GM12878 (cell line): ENCODE results near the gene KYAT1. TPM values are rescaled to one million over a fixed set of nuclear protein-coding genes. Genes with fewer than 3 reads are reported as not detected.

Experiments
- ATAC-seq: fragments of 200-7000 bp; cut with Tn5 transposase; 3 replicates; pipeline ENCODE4 v1.9.1; 2020; ENCODE audit warnings: mild to moderate bottlenecking, moderate library complexity
- BruUV-seq: library from RNA; stranded (reverse); fragments of 400-500 nt; replicated peaks from 2 replicates; lab custom pipeline; 2021; lab: Mats Ljungman, UMichigan
- CTCF ChIA-PET: fragments of 300-600 bp; sonication (Branson Sonifier 250); formaldehyde crosslinking; extraction: SDS; loops from one replicate; lab custom pipeline; 2021; ENCODE audit warnings: inconsistent platforms; lab: Yijun Ruan, JAX
- POLR2A ChIA-PET: fragments of 350-600 bp; formaldehyde crosslinking; extraction: SDS; loops from one replicate; lab custom pipeline; 2021; ENCODE audit warnings: inconsistent platforms; lab: Charles Lee
- RAD21 ChIA-PET: fragments of 300-600 bp; sonication (Branson Sonifier 250); formaldehyde crosslinking; loops from one replicate; lab custom pipeline; 2023; ENCODE audit warnings: antibody characterized with exemption; ENCODE audit not compliant: unreplicated experiment; lab: Charles Lee
- SMC1A ChIA-PET: fragments of 300-600 bp; sonication (Branson Sonifier 250); formaldehyde crosslinking; loops from one replicate; lab custom pipeline; 2023; ENCODE audit not compliant: unreplicated experiment, uncharacterized antibody; lab: Charles Lee
- DNase-seq: peaks from one replicate; pipeline ENCODE4 v3.0.0-alpha.2; 2011; ENCODE audit warnings: low read depth, low spot score
- FAIRE-seq: peaks from 3 replicates; lab custom pipeline; 2011; peaks lifted over from hg19 to GRCh38; lab: Jason Lieb, UNC
- H2AFZ ChIP-seq: 2 replicates; pipeline ENCODE4 v1.6.0; 2011; ENCODE audit warnings: low read depth, low read length, control low read depth; ENCODE audit not compliant: control insufficient read depth
- H3K27ac ChIP-seq: 2 replicates; pipeline ENCODE4 v1.5.1; 2011; ENCODE audit warnings: control low read depth; ENCODE audit not compliant: control insufficient read depth, insufficient read depth
- H3K27me3 ChIP-seq, 2 experiments: replicated peaks in 1 of 2; 2 replicates each; pipeline versions ENCODE4 v1.6.0 to v1.6.1; 2011; ENCODE audit warnings: low read length in 1 of 2; ENCODE audit not compliant: control insufficient read depth in 2 of 2, insufficient read depth in 2 of 2
- H3K36me3 ChIP-seq, 2 experiments: 2 replicates each; pipeline ENCODE4 v1.5.1; 2011; ENCODE audit warnings: low read length in 1 of 2; ENCODE audit not compliant: control insufficient read depth in 2 of 2, insufficient read depth in 2 of 2
- H3K4me1 ChIP-seq: 2 replicates; pipeline ENCODE4 v1.6.1; 2011; ENCODE audit warnings: mild to moderate bottlenecking, low read length, moderate library complexity, mixed read lengths; ENCODE audit not compliant: control insufficient read depth, insufficient read depth
- H3K4me2 ChIP-seq: 2 replicates; pipeline ENCODE4 v1.6.0; 2011; ENCODE audit warnings: control low read depth; ENCODE audit not compliant: control insufficient read depth, insufficient read depth
- H3K4me3 ChIP-seq: fragments of 200-600 bp; sonication (generic); 2 replicates; pipeline ENCODE4 v1.5.1; 2016
- H3K79me2 ChIP-seq: 2 replicates; pipeline ENCODE4 v1.6.0; 2011; ENCODE audit warnings: low read length; ENCODE audit not compliant: control insufficient read depth, insufficient read depth
- H3K9ac ChIP-seq: 2 replicates; pipeline ENCODE4 v1.8.0; 2011; ENCODE audit warnings: low read length, control low read depth, mixed read lengths; ENCODE audit not compliant: control insufficient read depth, insufficient read depth
- H3K9me3 ChIP-seq: replicated peaks from 3 replicates; pipeline ENCODE4 v1.5.1; 2011; ENCODE audit warnings: mild to moderate bottlenecking, low read length; ENCODE audit not compliant: control insufficient read depth, insufficient read depth
- H4K20me1 ChIP-seq: 2 replicates; pipeline ENCODE4 v1.6.0; 2011; ENCODE audit not compliant: control insufficient read depth, insufficient read depth
- KAT2A ChIP-seq: conservative IDR thresholded peaks from 2 replicates; pipeline ENCODE4 v1.6.1; 2011; ENCODE audit warnings: low read depth, low read length; ENCODE audit not compliant: control insufficient read depth
- MTA2 ChIP-seq: fragments of 450-650 bp; IDR thresholded peaks from 2 replicates; pipeline ENCODE4 v1.6.1; 2016; ENCODE audit warnings: low read depth, mild to moderate bottlenecking, moderate library complexity
- NR2F1 ChIP-seq: fragments of 450-650 bp; conservative IDR thresholded peaks from 2 replicates; pipeline ENCODE4 v1.6.1; 2017; ENCODE audit warnings: mild to moderate bottlenecking
- WGBS: methylation state at CpG from one replicate; pipeline ENCODE4 v1.1.6; 2016; ENCODE audit warnings: low lambda C conversion rate; ENCODE audit not compliant: insufficient replicate concordance, insufficient coverage; ENCODE audit errors: missing lambda C conversion rate; 5-methylcytosine and 5-hydroxymethylcytosine counted together
- in situ Hi-C: fragments of 300-500 bp; cut with MboI; formaldehyde crosslinking; loops from 9 replicates; pipeline ENCODE4 v1.14.3; 2018; ENCODE audit warnings: mixed read lengths
- intact Hi-C: fragments of 100-400 bp; cut with micrococcal nuclease; formaldehyde crosslinking; loops from one replicate; pipeline ENCODE4 v1.14.2; 2022; ENCODE audit not compliant: unreplicated experiment
- polyA plus RNA-seq, 11 experiments: library from polyadenylated mRNA; depleted of rRNA in 4 of 11; unstranded in 6 of 11; stranded (reverse) in 5 of 11; fragments of >200 nt; fragmentation: Nextera tagmentation in 4 of 11; fragmentation: Illumina TruSeq in 1 of 11; extraction: Ambion mirVana in 4 of 11; extraction: Trizol in 1 of 11; gene quantifications; 1 replicate in 1 of 11; 2 replicates in 10 of 11; pipeline versions ENCODE4 v1.2.1 to v1.2.3, GENCODE V29; 2011 to 2016; ENCODE audit warnings: inconsistent platforms in 2 of 11, missing spikeins in 2 of 11, low read depth in 1 of 11
- total RNA-seq, 4 experiments: library from RNA; depleted of rRNA in 3 of 4; stranded (reverse); fragments of >200 nt in 3 of 4; fragmentation: Illumina TruSeq in 1 of 4; extraction: Trizol in 1 of 4; gene quantifications; 2 replicates each; pipeline versions ENCODE4 v1.2.1 to v1.2.3, GENCODE V29; 2013 to 2021
- TF ChIP-seq, protein P1 (sequence below): fragments of 450-650 bp; IDR thresholded peaks from 2 replicates; pipeline ENCODE4 v1.6.1; 2018; ENCODE audit warnings: borderline replicate concordance, mild to moderate bottlenecking; ENCODE audit not compliant: partially characterized antibody

KYAT1 gene
- total and polyA plus RNA-seq, 10 of the 15 experiments (the other 5 are each of a cell fraction or from before 2014, with no cell fraction given), result 5.8 to 15.7 (median 11.4) TPM

DNA sequence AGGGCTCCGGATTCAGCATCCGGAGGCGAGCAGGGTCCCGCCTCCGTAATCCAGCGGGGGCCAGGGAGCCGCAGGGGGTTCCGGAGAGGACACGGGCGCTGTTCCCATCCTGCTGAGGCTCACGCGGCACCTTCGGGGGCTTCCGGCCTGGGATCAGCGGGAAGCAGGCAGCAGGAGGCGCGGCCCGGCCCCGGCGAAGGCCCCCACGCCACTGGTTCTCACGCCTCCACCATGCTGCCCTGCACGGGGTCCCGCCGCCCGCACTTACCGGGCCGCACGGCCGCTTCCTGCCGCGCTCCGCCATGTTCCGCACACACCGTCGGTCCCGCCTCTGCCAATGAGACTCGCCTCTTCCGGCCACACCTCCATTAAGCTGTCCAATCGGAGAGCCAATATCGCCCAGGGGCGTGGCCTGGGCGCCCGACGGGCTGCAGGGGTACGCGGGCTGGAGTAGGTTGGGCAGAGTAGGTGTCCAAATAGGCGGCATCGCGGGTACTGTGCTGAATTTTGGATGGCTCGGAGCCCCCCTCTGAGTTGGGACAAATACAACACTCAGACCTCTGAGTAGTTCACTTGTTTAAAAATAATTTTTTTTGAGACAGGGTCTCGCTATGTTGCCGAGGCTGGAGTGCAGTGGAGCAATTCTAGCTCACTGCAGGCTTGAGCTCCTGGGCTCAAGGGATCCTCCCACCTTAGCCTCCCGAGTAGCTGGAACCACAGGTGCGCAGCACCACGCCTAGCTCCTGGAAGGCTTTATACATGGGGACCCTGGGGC is 52.1 kb downstream of the KYAT1 start, which contains the start of gene SPOUT1 (continued):
- TF ChIP-seq, protein P1, sequence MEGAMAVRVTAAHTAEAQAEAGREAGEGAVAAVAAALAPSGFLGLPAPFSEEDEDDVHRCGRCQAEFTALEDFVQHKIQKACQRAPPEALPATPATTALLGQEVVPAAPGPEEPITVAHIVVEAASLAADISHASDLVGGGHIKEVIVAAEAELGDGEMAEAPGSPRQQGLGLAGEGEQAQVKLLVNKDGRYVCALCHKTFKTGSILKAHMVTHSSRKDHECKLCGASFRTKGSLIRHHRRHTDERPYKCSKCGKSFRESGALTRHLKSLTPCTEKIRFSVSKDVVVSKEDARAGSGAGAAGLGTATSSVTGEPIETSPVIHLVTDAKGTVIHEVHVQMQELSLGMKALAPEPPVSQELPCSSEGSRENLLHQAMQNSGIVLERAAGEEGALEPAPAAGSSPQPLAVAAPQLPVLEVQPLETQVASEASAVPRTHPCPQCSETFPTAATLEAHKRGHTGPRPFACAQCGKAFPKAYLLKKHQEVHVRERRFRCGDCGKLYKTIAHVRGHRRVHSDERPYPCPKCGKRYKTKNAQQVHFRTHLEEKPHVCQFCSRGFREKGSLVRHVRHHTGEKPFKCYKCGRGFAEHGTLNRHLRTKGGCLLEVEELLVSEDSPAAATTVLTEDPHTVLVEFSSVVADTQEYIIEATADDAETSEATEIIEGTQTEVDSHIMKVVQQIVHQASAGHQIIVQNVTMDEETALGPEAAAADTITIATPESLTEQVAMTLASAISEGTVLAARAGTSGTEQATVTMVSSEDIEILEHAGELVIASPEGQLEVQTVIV, result peak; percentile 24
- no peak for TF ChIP-seq KAT2A
- TF ChIP-seq MTA2, result no peak

DNA sequence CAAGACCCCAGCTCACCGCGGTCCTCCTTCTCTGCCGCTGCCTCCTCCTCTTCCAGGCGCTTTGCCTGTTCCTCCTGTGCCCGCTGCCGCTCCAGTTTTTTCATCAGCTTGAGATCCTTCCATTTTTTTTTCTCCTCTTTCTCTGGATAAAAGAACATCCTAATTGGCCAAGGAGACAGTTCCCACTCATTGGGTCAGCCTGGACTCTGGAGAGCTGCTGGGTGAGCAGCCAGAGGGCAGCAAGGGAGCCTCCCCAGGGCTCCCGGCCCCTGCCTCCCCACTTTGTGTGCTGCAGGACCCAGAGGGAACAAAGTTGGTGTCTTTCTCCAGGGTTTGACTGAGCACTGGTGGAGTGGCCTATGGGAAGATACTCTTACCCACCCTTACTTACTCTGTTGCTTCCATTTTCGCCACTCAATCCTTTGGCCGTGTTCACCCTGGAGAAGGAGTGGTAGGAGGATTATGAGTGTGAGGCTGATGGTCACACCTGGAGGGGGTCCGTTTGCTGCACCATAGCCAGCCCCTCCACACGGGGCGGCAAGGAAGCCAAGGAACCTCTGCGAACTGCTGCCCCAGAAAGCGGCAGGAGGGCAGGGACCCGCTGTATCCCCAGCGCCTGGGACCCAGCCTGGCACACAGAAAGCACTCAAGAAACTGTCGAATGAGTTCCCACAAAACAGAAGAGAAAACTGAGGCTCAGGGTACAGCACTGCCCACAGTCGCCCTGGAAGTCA is 52.9 kb downstream of the KYAT1 start:
- intact Hi-C loops, result no loop called here
- H3K36me3 ChIP-seq, result peaks cover 12 to 19% of the 10 kb centered on the region in 2 experiments
- peak overlapping the region; percentile 72 for H3K27ac ChIP-seq
- no peaks in the 10 kb centered on the region for H3K9me3 ChIP-seq
- in situ Hi-C loops, result no loop called here
- POLR2A ChIA-PET, result interaction anchor here (1.0 to 1.8 kb wide), 5 partner anchors 10 to 144 kb away, joined by 3 to 15 read pairs (median 4); partner anchors contain the start of gene ENDOG
- no peaks in the 10 kb centered on the region for H4K20me1 ChIP-seq
- DNase-seq (no peak), ATAC-seq (peak; percentile 20)
- H2AFZ ChIP-seq, result peak overlapping the region; percentile 85
- no peaks in the 10 kb centered on the region for H3K27me3 ChIP-seq
- TF ChIP-seq NR2F1, result no peak
- TF ChIP-seq, all 136 proteins: peak for 0
- ChIA-PET RAD21 (interaction anchor here (1.0 to 1.4 kb wide), 4 partner anchors 11 to 199 kb away, joined by 3 to 12 read pairs (median 4); partner anchors contain the start of genes ENDOG and SH3GLB2), CTCF (interaction anchor here (0.5 to 2.9 kb wide), 9 partner anchors 9 to 185 kb away, joined by 3 to 29 read pairs (median 3); partner anchors contain the start of gene ENDOG), SMC1A (interaction anchor here (1.3 kb wide), 2 partner anchors 11 kb away, joined by 6 to 8 read pairs; partner anchors contain the start of gene ENDOG)
- BruUV-seq, result TSS peak; percentile 59
- H3K4me1 ChIP-seq, result peaks cover 7% of the 10 kb centered on the region; the same call in 1 of the 2 replicates
- peak overlapping the region; percentile 89 for H3K9ac ChIP-seq
- peaks cover 14% of the 10 kb centered on the region for H3K79me2 ChIP-seq
- H3K4me3 ChIP-seq, result peak overlapping the region; percentile 92
- H3K4me2 ChIP-seq, result peak overlapping the region; percentile 80
- 32% methylated on average over 18 of the region's 18 CpGs for WGBS
- no peak for FAIRE-seq
